Epithelial cell of proximal tubule (primary cell): ENCODE measurements around the gene PWWP2B. TPM values are rescaled to one million over a fixed set of nuclear protein-coding genes. Genes with fewer than 3 reads are reported as not detected.

Experiments
- DNase-seq: peaks from one replicate; pipeline ENCODE4 v3.0.0-alpha.2; 2011; ENCODE audit warnings: low read depth
- H3K4me3 ChIP-seq: 2 replicates; pipeline ENCODE4 v1.5.1; 2011; ENCODE audit warnings: low read depth, mild to moderate bottlenecking, low read length
- CTCF ChIP-seq: conservative IDR thresholded peaks from 2 replicates; pipeline ENCODE4 v1.5.1; 2012; ENCODE audit warnings: low read depth, mild to moderate bottlenecking, low read length
- total RNA-seq: library from RNA; depleted of rRNA; stranded (reverse); fragments of >200 nt; gene quantifications from 2 replicates; pipeline ENCODE4 v1.2.3, GENCODE V29; 2015

Gene PWWP2B
- total RNA-seq, 1 donor from 2014 or later, result 11.0 TPM

GRCh38 chr10:132420981-132421846 lies 24.2 kb downstream of the PWWP2B start:
- no peak overlapping the region for H3K4me3 ChIP-seq
- no peak for DNase-seq
- TF ChIP-seq CTCF, result no peak

- no peak for DNase-seq
- no peak overlapping the region for H3K4me3 ChIP-seq
- no peak for TF ChIP-seq CTCF
Measured at GRCh38 chr10:132421847-132422751, 25.1 kb downstream of the PWWP2B start.

- no peak for DNase-seq
- TF ChIP-seq CTCF, result no peak
- H3K4me3 ChIP-seq, result no peak overlapping the region
Measured at GRCh38 chr10:132422903-132423825, 26.2 kb downstream of the PWWP2B start.

GRCh38 chr10:132423966-132424861 lies 27.2 kb downstream of the PWWP2B start:
- DNase-seq, result no peak
- no peak overlapping the region for H3K4me3 ChIP-seq
- no peak for TF ChIP-seq CTCF

GRCh38 chr10:132425029-132425756 lies 28.2 kb downstream of the PWWP2B start:
- DNase-seq, result no peak
- H3K4me3 ChIP-seq, result no peak overlapping the region
- TF ChIP-seq CTCF, result no peak
